ENCODE measurements around the gene CACNA1C.

CACNA1C gene

GRCh38 chr12:2212537-2212936, 159.8 kb downstream of the CACNA1C start:
- no peak for DNase-seq

- no peak for DNase-seq
Measured at GRCh38 chr12:2212971-2213869, 160.4 kb downstream of the CACNA1C start.

DNA sequence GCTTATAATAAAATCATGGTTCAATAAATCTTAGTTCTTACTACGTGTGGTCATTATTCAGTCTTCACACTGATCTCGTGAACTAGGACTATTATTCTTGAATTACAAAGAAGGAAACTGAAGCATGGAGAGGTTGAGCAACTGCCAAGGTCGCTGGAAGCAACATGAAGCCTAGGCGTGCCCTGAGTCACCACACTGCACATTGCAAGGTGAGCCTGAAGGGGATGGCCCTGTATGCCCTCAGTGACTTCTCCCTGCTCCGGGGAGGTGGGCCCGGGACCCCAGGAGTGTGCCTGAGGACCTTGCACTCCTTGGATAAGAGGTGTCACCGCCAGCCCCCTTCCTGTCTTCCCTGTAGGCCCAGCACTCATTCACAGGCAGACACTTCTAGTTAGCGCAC, 161.6 kb downstream of the CACNA1C start:
- DNase-seq: no peak

GRCh38 chr12:2215709-2216560, 163.1 kb downstream of the CACNA1C start:
- no peak for DNase-seq

GRCh38 chr12:2218706-2219105, 165.9 kb downstream of the CACNA1C start:
- DNase-seq: no peak

- no peak for DNase-seq
Measured at GRCh38 chr12:2221030-2221621, 168.3 kb downstream of the CACNA1C start.

- DNase-seq: no peak
Measured at GRCh38 chr12:2222691-2223090, 169.9 kb downstream of the CACNA1C start.

GRCh38 chr12:2224961-2225360, 172.2 kb downstream of the CACNA1C start:
- no peak for DNase-seq

GRCh38 chr12:2225696-2226095, 172.9 kb downstream of the CACNA1C start:
- no peak for DNase-seq

- no peak for DNase-seq
Measured at GRCh38 chr12:2226641-2227040, 173.9 kb downstream of the CACNA1C start.

- DNase-seq: no peak
Measured at GRCh38 chr12:2227360-2227759, 174.6 kb downstream of the CACNA1C start.

GRCh38 chr12:2228535-2228934, 175.7 kb downstream of the CACNA1C start:
- no peak for DNase-seq

DNA sequence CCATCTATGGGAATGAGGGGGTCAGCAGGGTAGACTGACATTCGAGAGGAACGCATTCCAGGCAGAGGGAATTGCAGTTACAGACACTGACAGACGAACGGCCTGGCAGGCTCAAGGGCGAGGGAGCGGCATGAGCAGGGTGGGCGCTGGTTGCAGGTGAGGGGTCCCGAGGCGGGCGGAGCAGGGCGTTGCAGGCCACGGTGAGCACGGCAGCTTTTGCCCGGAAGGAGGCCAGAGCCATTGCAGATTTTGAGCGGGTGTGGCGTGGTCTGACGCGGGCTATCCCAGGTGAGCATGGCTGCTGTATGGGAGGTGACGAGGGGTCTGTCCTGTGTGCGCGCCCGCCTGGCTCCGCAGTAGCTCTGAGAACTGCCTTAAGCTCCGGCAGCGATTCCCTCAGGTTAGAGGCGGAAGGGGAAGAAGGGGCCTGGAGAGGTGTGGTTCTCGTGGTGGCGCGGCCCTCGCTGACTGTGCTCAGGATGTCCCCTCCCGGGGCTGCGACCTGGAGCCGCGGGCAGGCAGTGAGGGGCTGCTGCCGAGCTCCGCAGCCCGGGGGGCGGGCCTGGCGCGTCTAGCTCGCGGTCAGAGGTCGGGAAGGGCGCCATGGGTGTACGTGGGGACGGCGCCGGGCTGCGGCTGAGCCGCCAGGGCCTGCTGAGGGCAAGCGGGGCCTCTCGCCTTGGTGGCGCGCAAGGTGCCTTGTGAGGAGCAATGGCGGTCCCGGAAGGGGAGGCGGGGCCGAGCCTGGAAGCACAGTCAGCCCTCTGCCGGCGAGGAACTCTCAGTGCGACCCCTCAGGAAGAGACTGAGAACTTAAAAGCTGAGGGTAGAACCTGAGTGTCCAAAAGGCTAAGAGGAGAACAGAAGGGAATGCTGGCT, 177.1 kb downstream of the CACNA1C start:
- no peak for DNase-seq

GRCh38 chr12:2231011-2231595, 178.3 kb downstream of the CACNA1C start:
- DNase-seq: no peak

DNA sequence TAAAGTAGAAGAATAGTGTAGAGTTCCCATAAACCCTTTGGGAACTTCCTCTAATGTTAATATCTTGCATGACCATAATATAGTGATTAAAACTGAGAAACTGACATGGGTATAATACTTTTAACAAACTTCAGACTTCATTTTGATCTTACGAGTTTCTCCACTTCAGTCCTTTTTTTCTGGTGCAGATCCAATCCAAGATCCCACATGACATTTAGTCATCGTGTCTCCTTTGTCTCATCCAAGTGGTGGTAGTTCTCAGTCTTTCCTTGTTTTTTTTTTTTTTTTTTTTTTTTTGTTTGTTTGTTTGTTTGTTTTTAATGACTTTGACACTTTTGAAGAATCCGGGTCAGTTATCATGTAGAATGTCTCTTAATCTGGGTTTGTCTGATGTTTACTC, 179.2 kb downstream of the CACNA1C start:
- DNase-seq: no peak

- DNase-seq: no peak
Measured at GRCh38 chr12:2233034-2233433, 180.2 kb downstream of the CACNA1C start.

- no peak for DNase-seq
Measured at GRCh38 chr12:2234091-2234490, 181.3 kb downstream of the CACNA1C start.

- DNase-seq: no peak
Measured at GRCh38 chr12:2234646-2235350, 182.0 kb downstream of the CACNA1C start.

DNA sequence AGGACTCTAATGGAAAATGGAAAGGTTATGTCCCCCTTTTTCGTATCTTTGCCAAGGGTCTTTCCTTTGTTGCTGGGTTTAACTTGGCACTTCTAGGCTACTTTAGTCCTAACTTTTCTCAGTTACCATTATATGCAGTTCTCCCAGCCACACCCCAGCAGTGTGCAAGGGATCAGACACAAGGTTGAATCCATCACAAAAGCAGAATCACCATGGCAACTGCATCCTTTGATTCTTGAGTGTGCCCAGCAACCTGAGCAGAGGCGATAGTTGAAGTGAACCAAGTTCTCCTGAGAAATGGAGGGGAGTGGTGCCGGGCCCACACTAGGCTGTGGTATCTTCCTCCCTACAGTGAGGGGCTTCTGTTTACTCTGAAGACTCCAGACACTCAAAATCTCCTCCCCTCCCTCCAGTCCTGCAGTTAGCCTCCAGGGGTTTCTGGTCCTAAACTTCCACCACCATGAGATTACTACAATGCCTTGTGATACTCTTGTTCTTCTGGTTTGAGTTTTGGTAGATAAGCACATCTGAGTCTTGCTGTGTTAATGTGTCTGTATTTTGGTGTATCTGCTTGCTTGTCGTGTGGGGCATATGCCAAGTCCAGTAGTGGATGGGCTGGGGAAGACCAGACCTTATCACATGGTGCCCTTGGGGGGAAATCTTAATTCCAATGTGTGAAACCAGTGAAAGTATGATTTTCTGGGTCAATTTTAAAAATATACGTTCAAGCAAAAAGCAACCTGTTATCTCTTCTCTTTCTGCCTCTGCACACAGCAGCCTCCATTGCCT, 183.9 kb downstream of the CACNA1C start:
- no peak for DNase-seq

DNA sequence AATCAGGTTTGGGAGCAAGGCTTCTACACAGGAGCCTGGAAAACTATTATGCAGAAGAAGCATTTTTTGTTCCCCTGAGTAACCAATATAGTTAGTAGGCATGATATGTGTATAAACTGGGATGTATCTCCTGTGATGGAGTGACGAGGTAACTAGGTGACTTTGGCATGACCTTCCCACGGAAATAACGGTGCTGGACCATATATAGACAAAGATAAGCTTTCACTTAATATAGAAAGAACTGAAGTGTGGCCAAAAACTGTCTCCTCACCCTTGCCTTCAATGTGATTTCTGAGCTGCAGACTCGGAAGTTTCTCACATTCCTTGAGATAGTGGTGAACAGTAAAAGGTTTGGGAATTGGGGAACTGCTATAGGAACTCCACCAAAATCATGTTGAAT, 185.3 kb downstream of the CACNA1C start:
- DNase-seq: no peak

All from DMS53 (cell line).